ENCODE results near the gene DYNLRB1. TPM values are rescaled to one million over a fixed set of nuclear protein-coding genes. Genes with fewer than 3 reads are reported as not detected.

DYNLRB1 gene
- total RNA-seq, 1 donor from 2014 or later = 96.8 TPM

DNA sequence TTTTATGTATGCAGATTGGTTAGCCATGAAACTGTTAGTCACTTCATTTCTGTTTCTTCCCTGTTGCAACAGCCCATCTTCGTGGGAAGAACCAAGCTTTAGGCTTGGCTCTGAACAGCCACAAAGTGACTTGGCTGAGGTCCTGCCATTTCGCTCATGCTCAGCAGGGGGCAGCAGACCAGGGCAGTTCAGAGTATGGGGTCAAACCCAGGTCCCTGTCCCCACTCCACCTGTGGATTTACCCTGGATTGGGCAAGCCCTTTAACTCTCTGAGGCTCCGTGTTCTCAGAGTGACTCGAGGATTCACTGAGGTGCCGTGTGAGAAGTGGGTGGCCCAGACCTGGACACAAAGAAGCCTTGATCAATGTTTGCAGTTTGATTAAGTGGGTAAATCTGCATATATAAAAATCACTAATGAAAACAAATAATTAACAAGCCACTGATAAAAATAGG is 22.5 kb downstream of the DYNLRB1 start:
- H3K4me3 Mint-ChIP-seq (ENCODE audit: unreplicated experiment) = no peak overlapping the region
- no peak overlapping the region for H3K27ac Mint-ChIP-seq (ENCODE audit: unreplicated experiment)
- no peaks in the 10 kb centered on the region for H3K9me3 Mint-ChIP-seq (ENCODE audit: unreplicated experiment)
- peak; percentile 68 for DNase-seq (ENCODE audit: low spot score)
- H3K4me1 Mint-ChIP-seq (ENCODE audit: unreplicated experiment) = peaks cover 15% of the 10 kb centered on the region
- no peaks in the 10 kb centered on the region for H3K27me3 Mint-ChIP-seq (ENCODE audit: unreplicated experiment)
- peaks cover 40% of the 10 kb centered on the region for H3K36me3 Mint-ChIP-seq (ENCODE audit: low read depth, unreplicated experiment)
- peak; percentile 88 for TF ChIP-seq CTCF (IDR thresholded peaks at IDR 0.05; ENCODE audit: unreplicated experiment)

- H3K4me3 Mint-ChIP-seq (ENCODE audit: unreplicated experiment) = no peak overlapping the region
- peaks cover 33% of the 10 kb centered on the region for H3K36me3 Mint-ChIP-seq (ENCODE audit: low read depth, unreplicated experiment)
- H3K27ac Mint-ChIP-seq (ENCODE audit: unreplicated experiment) = no peak overlapping the region
- DNase-seq (ENCODE audit: low spot score) = no peak
- no peak for TF ChIP-seq CTCF (IDR thresholded peaks at IDR 0.05; ENCODE audit: unreplicated experiment)
- H3K9me3 Mint-ChIP-seq (ENCODE audit: unreplicated experiment) = no peaks in the 10 kb centered on the region
- no peaks in the 10 kb centered on the region for H3K27me3 Mint-ChIP-seq (ENCODE audit: unreplicated experiment)
- peaks cover 15% of the 10 kb centered on the region for H3K4me1 Mint-ChIP-seq (ENCODE audit: unreplicated experiment)
These were observed 23.5 kb downstream of the DYNLRB1 start for GRCh38 chr20:34539756-34540155.

GRCh38 chr20:34540596-34541263 is 24.5 kb downstream of the DYNLRB1 start:
- no peaks in the 10 kb centered on the region for H3K9me3 Mint-ChIP-seq (ENCODE audit: unreplicated experiment)
- H3K4me1 Mint-ChIP-seq (ENCODE audit: unreplicated experiment) = peaks cover 15% of the 10 kb centered on the region
- TF ChIP-seq CTCF (IDR thresholded peaks at IDR 0.05; ENCODE audit: unreplicated experiment) = no peak
- H3K36me3 Mint-ChIP-seq (ENCODE audit: low read depth, unreplicated experiment) = peaks cover 23% of the 10 kb centered on the region
- H3K27me3 Mint-ChIP-seq (ENCODE audit: unreplicated experiment) = no peaks in the 10 kb centered on the region
- H3K4me3 Mint-ChIP-seq (ENCODE audit: unreplicated experiment) = no peak overlapping the region
- peak overlapping the region; percentile 3 for H3K27ac Mint-ChIP-seq (ENCODE audit: unreplicated experiment)
- no peak for DNase-seq (ENCODE audit: low spot score)

DNA sequence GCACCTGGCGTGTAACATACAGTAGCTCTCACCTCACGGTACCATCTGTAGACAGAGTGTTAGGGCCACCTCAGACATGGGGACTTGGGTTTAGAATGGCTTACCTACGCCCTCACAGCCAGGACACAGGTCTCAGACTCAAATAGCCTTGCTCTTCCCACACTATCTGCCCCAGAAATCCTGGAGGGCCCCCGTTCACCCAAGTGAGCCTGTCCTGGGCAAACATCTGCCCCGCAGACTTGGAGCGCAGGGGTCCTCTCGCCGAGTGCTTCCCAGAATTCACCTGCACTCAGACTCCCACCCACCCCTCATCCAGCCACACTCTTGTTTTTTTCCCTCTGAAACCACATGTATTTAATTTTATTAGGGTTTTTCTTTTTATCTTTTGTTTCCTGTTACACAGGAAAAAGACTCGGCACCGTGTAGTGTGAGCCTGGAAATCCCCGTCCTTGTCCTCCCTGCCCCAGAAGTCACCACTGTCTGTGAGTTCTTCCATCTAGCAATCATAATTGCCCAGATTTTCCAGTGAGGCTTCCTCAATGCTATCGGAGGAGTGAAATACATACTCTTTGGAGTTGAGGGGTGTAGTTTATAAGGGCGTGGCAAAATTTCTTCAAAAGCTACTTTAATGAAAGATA is 25.2 kb downstream of the DYNLRB1 start:
- H3K4me1 Mint-ChIP-seq (ENCODE audit: unreplicated experiment) = peaks cover 15% of the 10 kb centered on the region
- peaks cover 21% of the 10 kb centered on the region for H3K36me3 Mint-ChIP-seq (ENCODE audit: low read depth, unreplicated experiment)
- DNase-seq (ENCODE audit: low spot score) = no peak
- H3K27ac Mint-ChIP-seq (ENCODE audit: unreplicated experiment) = no peak overlapping the region
- no peaks in the 10 kb centered on the region for H3K27me3 Mint-ChIP-seq (ENCODE audit: unreplicated experiment)
- no peak for TF ChIP-seq CTCF (IDR thresholded peaks at IDR 0.05; ENCODE audit: unreplicated experiment)
- H3K9me3 Mint-ChIP-seq (ENCODE audit: unreplicated experiment) = no peaks in the 10 kb centered on the region
- no peak overlapping the region for H3K4me3 Mint-ChIP-seq (ENCODE audit: unreplicated experiment)

DNA sequence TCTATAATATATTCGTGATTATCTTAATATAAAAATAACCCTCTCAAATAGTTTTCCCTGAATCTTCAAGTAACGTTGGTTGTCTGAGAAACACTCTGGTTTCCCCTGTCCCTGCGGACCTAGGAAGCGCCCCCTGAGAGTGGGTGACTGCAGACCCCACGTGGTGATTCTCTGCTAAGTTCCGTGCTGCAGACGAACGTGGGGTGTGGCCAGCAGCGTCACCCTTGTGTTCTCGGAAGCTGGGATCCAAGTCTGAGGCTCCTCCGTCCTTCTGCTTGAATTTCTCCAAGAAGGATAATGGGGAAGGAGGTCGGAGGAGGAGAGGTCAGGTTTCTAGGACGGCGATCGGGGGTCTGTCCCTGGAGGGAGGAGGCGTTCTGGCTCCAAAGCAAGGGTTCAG is 25.7 kb downstream of the DYNLRB1 start:
- Mint-ChIP-seq H3K4me3 (ENCODE audit: unreplicated experiment) (no peak overlapping the region), H3K4me1 (ENCODE audit: unreplicated experiment) (peaks cover 15% of the 10 kb centered on the region), H3K27me3 (ENCODE audit: unreplicated experiment) (peaks cover 1% of the 10 kb centered on the region), H3K27ac (ENCODE audit: unreplicated experiment) (no peak overlapping the region), H3K9me3 (ENCODE audit: unreplicated experiment) (no peaks in the 10 kb centered on the region), H3K36me3 (ENCODE audit: low read depth, unreplicated experiment) (peaks cover 18% of the 10 kb centered on the region)
- no peak for TF ChIP-seq CTCF (IDR thresholded peaks at IDR 0.05; ENCODE audit: unreplicated experiment)
- DNase-seq (ENCODE audit: low spot score) = no peak

Data from endothelial cell (in vitro differentiated cells).